ENCODE data around the gene TCIRG1. TPM values are rescaled to one million over a fixed set of nuclear protein-coding genes. Genes with fewer than 3 reads are reported as not detected.

The TCIRG1 gene
- total RNA-seq, 4 donors from 2014 or later: 61.6 to 124 (median 81.4) TPM

DNA sequence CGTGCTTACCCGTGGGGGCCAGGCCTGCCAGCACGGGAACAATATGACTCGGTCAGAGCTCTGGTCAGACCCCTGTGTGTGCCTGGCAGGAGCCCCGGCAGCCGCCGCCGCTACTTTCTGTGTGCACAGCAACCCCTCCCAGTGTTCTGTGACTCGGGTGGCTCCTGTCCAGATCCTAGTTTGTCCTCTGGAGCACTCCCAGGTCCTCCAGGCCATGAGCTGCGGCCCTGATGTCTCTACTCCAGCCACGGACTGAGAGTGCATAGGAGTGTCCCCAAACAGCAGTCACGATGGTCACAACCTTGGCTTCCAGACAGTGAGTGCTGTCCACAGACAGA is 5.1 kb upstream of the TCIRG1 start:
- H3K36me3 ChIP-seq: peaks cover 15 to 46% (median 32%) of the 10 kb centered on the region in 4 donors
- H3K9me3 ChIP-seq: no peaks in the 10 kb centered on the region
- TF ChIP-seq EP300 (IDR thresholded peaks at IDR 0.05) (no peak), POLR2AphosphoS5 (IDR thresholded peaks at IDR 0.05) (no peak), POLR2A (IDR thresholded peaks at IDR 0.05; ENCODE audit: low read depth) (no peak)
- TF ChIP-seq, protein P1, sequence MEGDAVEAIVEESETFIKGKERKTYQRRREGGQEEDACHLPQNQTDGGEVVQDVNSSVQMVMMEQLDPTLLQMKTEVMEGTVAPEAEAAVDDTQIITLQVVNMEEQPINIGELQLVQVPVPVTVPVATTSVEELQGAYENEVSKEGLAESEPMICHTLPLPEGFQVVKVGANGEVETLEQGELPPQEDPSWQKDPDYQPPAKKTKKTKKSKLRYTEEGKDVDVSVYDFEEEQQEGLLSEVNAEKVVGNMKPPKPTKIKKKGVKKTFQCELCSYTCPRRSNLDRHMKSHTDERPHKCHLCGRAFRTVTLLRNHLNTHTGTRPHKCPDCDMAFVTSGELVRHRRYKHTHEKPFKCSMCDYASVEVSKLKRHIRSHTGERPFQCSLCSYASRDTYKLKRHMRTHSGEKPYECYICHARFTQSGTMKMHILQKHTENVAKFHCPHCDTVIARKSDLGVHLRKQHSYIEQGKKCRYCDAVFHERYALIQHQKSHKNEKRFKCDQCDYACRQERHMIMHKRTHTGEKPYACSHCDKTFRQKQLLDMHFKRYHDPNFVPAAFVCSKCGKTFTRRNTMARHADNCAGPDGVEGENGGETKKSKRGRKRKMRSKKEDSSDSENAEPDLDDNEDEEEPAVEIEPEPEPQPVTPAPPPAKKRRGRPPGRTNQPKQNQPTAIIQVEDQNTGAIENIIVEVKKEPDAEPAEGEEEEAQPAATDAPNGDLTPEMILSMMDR (IDR thresholded peaks at IDR 0.05): no peak
- no peak for DNase-seq (ENCODE audit: extremely low spot score)
- H3K4me1 ChIP-seq: peaks cover 59 to 70% (median 65%) of the 10 kb centered on the region in 4 donors
- WGBS: 83% methylated on average over 7 of the region's 12 CpGs
- H3K27me3 ChIP-seq: no peaks in the 10 kb centered on the region
- H3K27ac ChIP-seq (replicated peaks in 1 of 4): peak overlapping the region in 1 of 4 donors; percentile 28
- intact Hi-C loops (cut with DNase I): no loop called here
- no peak overlapping the region for H3K4me3 ChIP-seq

DNA sequence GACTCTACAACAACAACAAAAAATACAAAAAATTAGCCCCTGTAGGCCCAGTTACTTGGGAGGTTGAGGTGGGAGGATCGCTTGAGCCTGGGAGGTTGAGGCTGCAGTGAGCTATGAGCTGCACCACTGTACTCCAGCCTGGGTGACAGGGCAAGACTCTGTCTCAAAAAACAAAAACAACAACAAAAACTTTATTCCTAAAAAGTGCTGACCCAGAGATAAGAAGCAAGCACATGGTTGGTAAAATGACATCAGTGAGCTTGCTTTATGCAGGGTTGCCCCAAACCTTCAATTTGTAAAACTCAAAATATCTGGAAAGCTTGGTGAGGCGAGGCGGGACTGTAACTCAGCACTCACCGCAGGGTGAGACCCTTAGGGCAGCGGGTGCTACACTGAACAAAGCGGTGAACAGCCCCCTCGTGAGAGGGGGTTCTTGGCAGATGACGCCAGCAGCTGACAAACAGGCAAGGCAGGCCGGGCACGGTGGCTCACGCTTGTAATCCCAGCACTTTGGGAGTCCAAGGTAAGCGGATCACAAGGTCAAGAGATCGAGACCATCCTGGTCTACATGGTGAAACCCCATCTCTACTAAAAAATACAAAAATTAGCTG is 3.5 kb upstream of the TCIRG1 start:
- no peak overlapping the region for H3K27ac ChIP-seq (replicated peaks in 1 of 4)
- H3K4me3 ChIP-seq: no peak overlapping the region
- peaks cover 62 to 74% (median 72%) of the 10 kb centered on the region in 4 donors for H3K4me1 ChIP-seq
- H3K36me3 ChIP-seq: peaks cover 15 to 46% (median 32%) of the 10 kb centered on the region in 4 donors
- intact Hi-C loops (cut with DNase I): loop anchor here (5.0 kb wide), 1 partner anchor 87 kb away; the partner anchor contains the start of gene CHKA
- TF ChIP-seq EP300 (IDR thresholded peaks at IDR 0.05): no peak
- TF ChIP-seq POLR2A (IDR thresholded peaks at IDR 0.05; ENCODE audit: low read depth): no peak
- TF ChIP-seq, protein P1 (IDR thresholded peaks at IDR 0.05): no peak
- no peak for TF ChIP-seq POLR2AphosphoS5 (IDR thresholded peaks at IDR 0.05)
- no peak for DNase-seq (ENCODE audit: extremely low spot score)
- no peaks in the 10 kb centered on the region for H3K27me3 ChIP-seq
- H3K9me3 ChIP-seq: no peaks in the 10 kb centered on the region
- 92% methylated on average over 13 of the region's 13 CpGs for WGBS

DNA sequence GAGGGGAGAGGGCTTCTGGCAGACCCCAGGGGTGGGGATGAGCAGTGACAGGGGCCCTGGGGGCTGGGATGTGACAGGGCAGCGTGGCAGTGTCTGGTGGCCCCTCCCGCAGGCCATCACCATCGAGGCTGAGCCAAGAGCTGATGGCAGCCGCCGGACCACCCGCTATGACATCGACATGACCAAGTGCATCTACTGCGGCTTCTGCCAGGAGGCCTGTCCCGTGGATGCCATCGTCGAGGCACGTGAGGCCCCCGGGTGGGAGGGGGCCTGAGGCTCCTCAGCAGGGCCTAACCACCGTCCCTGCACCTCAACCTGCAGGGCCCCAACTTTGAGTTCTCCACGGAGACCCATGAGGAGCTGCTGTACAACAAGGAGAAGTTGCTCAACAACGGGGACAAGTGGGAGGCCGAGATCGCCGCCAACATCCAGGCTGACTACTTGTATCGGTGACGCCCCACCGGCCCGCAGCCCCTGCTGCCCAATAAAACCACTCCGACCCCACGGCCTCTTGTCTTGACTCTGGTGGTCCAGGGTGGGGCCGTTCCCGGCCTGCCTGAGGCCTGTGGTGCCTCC is 2.6 kb upstream of the TCIRG1 start:
- DNase-seq (ENCODE audit: extremely low spot score): no peak
- H3K27ac ChIP-seq (replicated peaks in 1 of 4): peak overlapping the region; percentile 70 to 92 (median 88)
- H3K4me3 ChIP-seq: no peak overlapping the region
- TF ChIP-seq EP300 (IDR thresholded peaks at IDR 0.05) (no peak), POLR2AphosphoS5 (IDR thresholded peaks at IDR 0.05) (no peak), POLR2A (IDR thresholded peaks at IDR 0.05; ENCODE audit: low read depth) (no peak)
- TF ChIP-seq, protein P1 (IDR thresholded peaks at IDR 0.05): no peak
- 83% methylated on average over 2 of the region's 27 CpGs for WGBS
- no peaks in the 10 kb centered on the region for H3K9me3 ChIP-seq
- intact Hi-C loops (cut with DNase I): loop anchor here (5.0 kb wide), 1 partner anchor 86 kb away; the partner anchor contains the start of gene CHKA
- peaks cover 65 to 79% (median 77%) of the 10 kb centered on the region in 4 donors for H3K4me1 ChIP-seq
- peaks cover 15 to 46% (median 33%) of the 10 kb centered on the region in 4 donors for H3K36me3 ChIP-seq
- H3K27me3 ChIP-seq: no peaks in the 10 kb centered on the region

DNA sequence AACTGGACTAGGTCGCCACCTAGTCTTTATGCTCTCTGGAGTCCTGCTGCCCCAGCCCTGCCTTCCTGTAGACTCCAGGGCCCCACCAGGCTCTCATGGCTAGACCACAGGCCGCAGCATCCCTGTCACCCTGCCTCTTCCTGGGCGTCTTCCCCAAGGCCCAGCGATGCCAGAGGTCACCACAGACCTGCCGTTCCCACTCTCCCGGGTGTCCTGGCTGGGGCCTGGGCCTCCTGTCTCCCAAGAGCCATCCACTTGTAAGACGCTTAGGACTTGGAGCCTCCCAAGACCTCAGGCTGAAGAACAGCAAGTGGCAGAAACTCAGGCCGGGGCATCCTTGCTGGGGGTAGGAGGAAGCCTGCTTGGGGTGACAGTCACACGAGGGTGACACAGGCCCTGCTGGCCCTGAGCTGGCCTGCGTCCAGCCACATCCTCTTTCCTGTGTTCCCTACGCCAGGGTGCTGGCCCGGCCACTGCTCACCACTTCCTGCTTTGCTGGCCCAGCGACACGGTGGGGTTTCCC is 2.0 kb upstream of the TCIRG1 start:
- Histone ChIP-seq H3K9me3 (no peaks in the 10 kb centered on the region), H3K27ac (replicated peaks in 1 of 4) (peak overlapping the region; percentile 70 to 92 (median 88)), H3K4me3 (no peak overlapping the region), H3K36me3 (peaks cover 15 to 50% (median 38%) of the 10 kb centered on the region in 4 donors), H3K4me1 (peaks cover 60 to 79% (median 77%) of the 10 kb centered on the region in 4 donors), H3K27me3 (no peaks in the 10 kb centered on the region)
- 73% methylated on average over 6 of the region's 14 CpGs for WGBS
- TF ChIP-seq POLR2AphosphoS5 (IDR thresholded peaks at IDR 0.05) (peak; percentile 21 to 34), POLR2A (IDR thresholded peaks at IDR 0.05; ENCODE audit: low read depth) (no peak)
- no peak for DNase-seq (ENCODE audit: extremely low spot score)
- intact Hi-C loops (cut with DNase I): loop anchor here (5.0 kb wide), 1 partner anchor 86 kb away; the partner anchor contains the start of gene CHKA
